Large intestine (tissue), 3 donors: Measurements from ENCODE around the gene TTYH2. TPM values are rescaled to one million over a fixed set of nuclear protein-coding genes. Genes with fewer than 3 reads are reported as not detected.

Experiments used
- DNase-seq, 2 donors: peaks; one replicate each; pipeline versions ENCODE4 v3.0.0 to v3.0.0-alpha.2; 2013
- H3K27ac ChIP-seq: one replicate; pipeline ENCODE4 v1.5.1; 2013; ENCODE audit warnings: low read length
- H3K27me3 ChIP-seq: 2 replicates; pipeline ENCODE4 v1.6.1; 2013; ENCODE audit warnings: low read length; ENCODE audit not compliant: control insufficient read depth, insufficient read depth
- H3K36me3 ChIP-seq: 2 replicates; pipeline ENCODE4 v1.6.1; 2013; ENCODE audit warnings: low read length; ENCODE audit not compliant: control insufficient read depth, insufficient read depth
- H3K4me1 ChIP-seq: one replicate; pipeline ENCODE4 v1.6.1; 2013; ENCODE audit warnings: low read length; ENCODE audit not compliant: control insufficient read depth, insufficient read depth
- H3K4me3 ChIP-seq: one replicate; pipeline ENCODE4 v1.5.1; 2013; ENCODE audit warnings: low read length
- H3K9me3 ChIP-seq: one replicate; pipeline ENCODE4 v1.6.1; 2013; ENCODE audit warnings: mild to moderate bottlenecking, low read depth, low read length, moderate library complexity; ENCODE audit not compliant: control insufficient read depth
- WGBS: methylation state at CpG from one replicate; pipeline ENCODE4 v1.1.5; 2013; ENCODE audit warnings: low lambda C conversion rate; ENCODE audit not compliant: insufficient coverage; 5-methylcytosine and 5-hydroxymethylcytosine counted together
- polyA plus RNA-seq: library from polyadenylated mRNA; unstranded; fragments of 120-200 nt; gene quantifications from one replicate; pipeline ENCODE4 v1.2.1, GENCODE V29; 2013

Gene TTYH2
- polyA plus RNA-seq, 1 donor = 60.8 TPM

DNA sequence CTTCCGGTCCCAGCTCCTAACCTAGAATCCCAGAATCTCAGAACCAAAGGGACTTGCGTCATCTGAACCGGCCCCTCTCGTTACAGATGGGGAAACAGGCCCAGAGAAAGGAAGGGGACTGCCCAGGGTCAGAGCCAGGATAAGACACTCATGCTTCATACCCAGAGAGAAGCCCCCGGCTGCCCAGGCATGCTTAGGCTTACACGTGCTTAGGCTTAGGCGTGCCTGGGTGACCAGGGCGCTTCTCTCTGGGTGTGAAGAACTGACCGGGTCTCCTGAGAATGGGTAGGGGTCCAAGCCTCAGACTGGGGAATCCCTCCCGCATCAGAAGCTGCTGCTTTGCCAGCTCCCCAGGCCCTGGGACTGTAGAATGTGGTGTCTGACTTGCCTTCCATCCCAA is 30.8 kb downstream of the TTYH2 start:
- Histone ChIP-seq H3K36me3 (peaks cover 30% of the 10 kb centered on the region), H3K27ac (no peak overlapping the region), H3K9me3 (no peaks in the 10 kb centered on the region), H3K27me3 (no peaks in the 10 kb centered on the region), H3K4me3 (no peak overlapping the region), H3K4me1 (peaks cover 3% of the 10 kb centered on the region)
- no peak for DNase-seq
- no CpG with 5 or more reads among the region's 10 CpGs for WGBS

DNA sequence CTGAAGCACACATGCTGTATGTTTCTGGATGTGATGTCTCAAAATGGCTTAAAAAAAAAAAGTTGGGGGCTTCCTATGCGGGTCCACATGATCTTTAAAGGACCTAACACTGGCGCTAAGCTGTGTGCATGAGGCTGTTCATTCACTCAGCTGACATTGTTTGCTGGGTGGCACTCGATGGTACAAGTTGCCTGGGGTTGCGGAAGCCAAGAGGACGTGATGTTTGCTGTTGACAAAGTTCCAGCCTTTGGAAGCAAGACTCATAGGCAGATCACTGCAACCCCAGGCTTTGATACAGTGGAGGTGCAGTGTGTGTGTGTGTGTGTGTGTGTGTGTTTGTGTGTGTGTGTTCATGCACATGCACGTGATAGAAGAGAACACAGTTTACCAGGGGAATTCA is 31.2 kb downstream of the TTYH2 start:
- Histone ChIP-seq H3K9me3 (no peaks in the 10 kb centered on the region), H3K27ac (no peak overlapping the region), H3K4me3 (no peak overlapping the region), H3K27me3 (no peaks in the 10 kb centered on the region), H3K4me1 (peaks cover 3% of the 10 kb centered on the region), H3K36me3 (peaks cover 28% of the 10 kb centered on the region)
- no peak for DNase-seq
- no CpG with 5 or more reads among the region's 6 CpGs for WGBS

- Histone ChIP-seq H3K27ac (no peak overlapping the region), H3K27me3 (no peaks in the 10 kb centered on the region), H3K4me3 (no peak overlapping the region), H3K4me1 (peaks cover 3% of the 10 kb centered on the region), H3K9me3 (no peaks in the 10 kb centered on the region), H3K36me3 (peaks cover 28% of the 10 kb centered on the region)
- WGBS = no CpG with 5 or more reads among the region's 21 CpGs
- DNase-seq = no peak
Measured at GRCh38 chr17:74245145-74245831, 31.9 kb downstream of the TTYH2 start.

DNA sequence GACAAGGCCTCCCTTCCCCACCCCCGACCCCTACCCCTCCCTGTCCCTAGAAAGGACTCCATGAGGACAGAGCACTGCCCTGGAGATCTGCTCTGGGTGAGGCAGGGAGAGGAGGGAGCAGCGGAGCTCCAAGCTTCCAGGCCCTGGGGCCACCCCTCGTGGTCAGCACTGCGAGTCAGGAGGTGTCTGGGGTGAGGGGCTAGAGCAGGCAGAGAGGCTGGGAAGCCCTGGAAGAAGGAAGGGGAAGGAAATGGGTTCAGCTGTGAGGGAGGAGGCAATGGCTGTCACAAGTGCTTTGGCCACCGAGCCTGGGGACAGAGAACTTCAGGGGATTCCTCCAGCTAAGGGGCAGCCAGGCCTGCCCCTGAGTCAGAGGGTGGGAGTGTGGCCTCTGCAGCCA is 32.5 kb downstream of the TTYH2 start:
- 90% methylated on average over 2 of the region's 5 CpGs for WGBS
- DNase-seq = no peak
- H3K36me3 ChIP-seq = peaks cover 27% of the 10 kb centered on the region
- no peak overlapping the region for H3K4me3 ChIP-seq
- H3K27me3 ChIP-seq = no peaks in the 10 kb centered on the region
- H3K4me1 ChIP-seq = peaks cover 3% of the 10 kb centered on the region
- no peak overlapping the region for H3K27ac ChIP-seq
- no peaks in the 10 kb centered on the region for H3K9me3 ChIP-seq

- peaks cover 3% of the 10 kb centered on the region for H3K4me1 ChIP-seq
Measured at GRCh38 chr17:74249590-74250270, 36.4 kb downstream of the TTYH2 start.

GRCh38 chr17:74250324-74250995 is 37.1 kb downstream of the TTYH2 start:
- no peaks in the 10 kb centered on the region for H3K4me1 ChIP-seq
- no peak overlapping the region for H3K27ac ChIP-seq
- WGBS = no CpG with 5 or more reads among the region's 12 CpGs
- H3K4me3 ChIP-seq = no peak overlapping the region
- no peak for DNase-seq
- H3K36me3 ChIP-seq = peaks cover 42% of the 10 kb centered on the region
- no peaks in the 10 kb centered on the region for H3K9me3 ChIP-seq
- H3K27me3 ChIP-seq = no peaks in the 10 kb centered on the region

More at GRCh38 chr17:74249590-74250270, 36.4 kb downstream of the TTYH2 start:
- 80% methylated on average over 1 of the region's 17 CpGs for WGBS
- Histone ChIP-seq H3K4me3 (no peak overlapping the region), H3K27me3 (no peaks in the 10 kb centered on the region), H3K27ac (no peak overlapping the region), H3K36me3 (peaks cover 37% of the 10 kb centered on the region), H3K9me3 (no peaks in the 10 kb centered on the region)
- DNase-seq = no peak

DNA sequence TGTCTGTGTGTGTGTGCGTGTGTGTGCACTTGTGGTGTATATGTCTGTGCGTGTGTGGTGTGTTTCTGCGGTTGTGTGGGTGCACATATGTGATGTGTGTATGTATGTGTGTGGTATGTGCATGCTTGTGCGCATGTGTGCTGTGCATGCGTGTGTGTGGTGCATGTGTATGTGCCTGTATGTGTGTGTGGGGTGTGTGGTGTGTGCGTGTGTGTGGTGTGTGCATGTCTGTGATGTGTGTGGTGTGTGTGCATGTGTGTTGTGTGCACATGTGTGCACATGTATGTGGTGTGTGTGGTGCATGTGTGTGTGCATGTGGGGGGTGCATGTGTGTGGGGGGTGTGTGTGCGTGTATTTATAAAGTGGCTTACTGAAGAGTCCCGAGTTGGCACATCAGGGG is 37.7 kb downstream of the TTYH2 start:
- no peaks in the 10 kb centered on the region for H3K9me3 ChIP-seq
- WGBS = no CpG with 5 or more reads among the region's 8 CpGs
- no peaks in the 10 kb centered on the region for H3K27me3 ChIP-seq
- H3K4me1 ChIP-seq = no peaks in the 10 kb centered on the region
- no peak for DNase-seq
- H3K4me3 ChIP-seq = no peak overlapping the region
- H3K36me3 ChIP-seq = peaks cover 46% of the 10 kb centered on the region
- H3K27ac ChIP-seq = no peak overlapping the region

GRCh38 chr17:74251569-74251968 is 38.2 kb downstream of the TTYH2 start:
- Histone ChIP-seq H3K4me1 (no peaks in the 10 kb centered on the region), H3K36me3 (peaks cover 48% of the 10 kb centered on the region), H3K27me3 (no peaks in the 10 kb centered on the region), H3K27ac (no peak overlapping the region), H3K9me3 (no peaks in the 10 kb centered on the region), H3K4me3 (no peak overlapping the region)
- 100% methylated on average over 2 of the region's 6 CpGs for WGBS
- no peak for DNase-seq

- no CpG with 5 or more reads among the region's 8 CpGs for whole genome bisulfite sequencing
- H3K36me3 ChIP-seq = peaks cover 50% of the 10 kb centered on the region
- no peaks in the 10 kb centered on the region for H3K27me3 ChIP-seq
- no peaks in the 10 kb centered on the region for H3K4me1 ChIP-seq
- H3K9me3 ChIP-seq = no peaks in the 10 kb centered on the region
- H3K27ac ChIP-seq = no peak overlapping the region
- DNase-seq = no peak
- H3K4me3 ChIP-seq = no peak overlapping the region
Measured at GRCh38 chr17:74252211-74252610, 38.8 kb downstream of the TTYH2 start.

GRCh38 chr17:74253036-74253435 is 39.7 kb downstream of the TTYH2 start:
- no peaks in the 10 kb centered on the region for H3K9me3 ChIP-seq
- peaks cover 47% of the 10 kb centered on the region for H3K36me3 ChIP-seq
- no CpG with 5 or more reads among the region's 13 CpGs for WGBS
- no peaks in the 10 kb centered on the region for H3K4me1 ChIP-seq
- DNase-seq = no peak
- H3K27me3 ChIP-seq = no peaks in the 10 kb centered on the region
- H3K4me3 ChIP-seq = no peak overlapping the region
- no peak overlapping the region for H3K27ac ChIP-seq
